HG03342 (cell line): ENCODE measurements around the gene ESYT3.

ENCODE experiments used
- ATAC-seq: cut with Tn5 transposase; IDR thresholded peaks from one replicate; pipeline ENCODE4 v1.9.1; 2021; ENCODE audit warnings: mild to moderate bottlenecking, moderate library complexity; ENCODE audit not compliant: unreplicated experiment

The ESYT3 gene

DNA sequence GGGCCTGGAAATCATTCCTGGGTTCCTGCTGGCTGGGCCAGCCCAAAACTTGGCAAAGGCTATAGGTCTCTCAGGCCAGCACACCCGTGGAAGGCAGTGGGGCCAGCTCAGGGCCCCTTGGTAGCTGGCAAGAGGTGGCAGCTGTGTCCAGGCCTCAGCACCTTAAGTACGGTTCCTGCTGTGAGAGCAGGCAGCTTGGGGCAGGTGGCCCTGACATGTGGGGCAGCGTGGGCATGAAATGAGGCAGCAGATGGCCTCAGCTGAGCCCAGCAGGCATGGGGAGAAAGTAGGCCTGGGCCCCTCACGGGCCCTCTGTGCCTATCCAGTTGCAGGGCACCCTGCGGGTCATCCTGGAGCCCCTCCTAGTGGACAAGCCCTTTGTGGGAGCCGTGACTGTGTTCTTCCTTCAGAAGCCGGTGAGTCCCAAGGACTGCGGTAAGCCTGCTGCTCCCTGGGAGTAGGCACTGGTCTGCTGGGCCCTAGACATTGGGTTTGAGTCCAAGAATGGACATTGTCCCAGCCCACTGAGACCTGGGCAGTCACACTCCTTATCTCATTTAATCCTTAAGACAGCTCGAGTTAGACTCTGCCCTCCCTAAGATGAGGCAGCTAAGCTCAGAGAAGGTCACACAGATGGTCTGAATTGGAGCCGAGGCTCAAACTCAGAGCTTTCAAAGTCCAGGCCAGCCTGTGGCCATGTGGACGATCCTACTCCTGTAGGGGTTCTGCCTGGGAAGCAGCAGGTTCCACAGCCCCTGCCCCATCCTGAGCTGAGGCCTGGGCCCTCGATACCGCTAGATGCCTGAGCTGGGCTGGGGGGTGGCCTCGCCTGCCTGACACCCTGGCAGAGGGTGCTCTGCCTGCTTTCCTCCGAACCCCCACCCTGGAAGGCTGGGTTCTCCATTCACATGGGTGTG is 25.5 kb downstream of the ESYT3 start:
- no peak for ATAC-seq

DNA sequence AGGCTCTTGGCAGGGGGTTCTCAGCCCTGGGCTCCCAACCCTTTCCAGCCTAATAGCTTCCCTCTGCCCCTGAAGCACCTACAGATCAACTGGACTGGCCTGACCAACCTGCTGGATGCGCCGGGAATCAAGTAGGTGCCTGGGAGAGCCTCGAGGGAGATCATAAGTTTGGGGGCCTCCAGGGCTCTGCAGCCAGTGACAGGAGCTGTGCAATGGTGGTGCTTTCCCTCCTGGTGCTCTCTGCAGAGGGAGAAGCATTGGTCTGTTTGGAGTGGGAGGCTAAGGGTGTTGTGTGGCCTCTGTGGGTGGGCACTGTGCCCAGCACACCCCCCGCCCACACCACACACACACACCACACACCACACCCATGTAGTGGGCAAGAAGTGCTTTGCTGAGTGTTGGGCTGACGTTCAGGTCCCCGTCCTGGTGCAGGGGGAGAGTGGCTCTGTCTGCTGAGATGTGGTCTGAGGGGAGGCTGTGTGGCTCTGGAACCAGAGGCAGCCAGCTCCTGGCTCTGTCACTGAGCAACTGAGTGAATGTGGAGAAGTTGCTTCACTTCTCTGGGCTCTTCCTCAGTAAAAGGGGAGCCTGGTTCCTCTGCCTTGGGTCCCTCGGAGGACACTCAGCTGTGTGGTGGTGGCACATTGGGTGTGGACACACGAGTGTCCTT is 26.3 kb downstream of the ESYT3 start:
- ATAC-seq: no peak

DNA sequence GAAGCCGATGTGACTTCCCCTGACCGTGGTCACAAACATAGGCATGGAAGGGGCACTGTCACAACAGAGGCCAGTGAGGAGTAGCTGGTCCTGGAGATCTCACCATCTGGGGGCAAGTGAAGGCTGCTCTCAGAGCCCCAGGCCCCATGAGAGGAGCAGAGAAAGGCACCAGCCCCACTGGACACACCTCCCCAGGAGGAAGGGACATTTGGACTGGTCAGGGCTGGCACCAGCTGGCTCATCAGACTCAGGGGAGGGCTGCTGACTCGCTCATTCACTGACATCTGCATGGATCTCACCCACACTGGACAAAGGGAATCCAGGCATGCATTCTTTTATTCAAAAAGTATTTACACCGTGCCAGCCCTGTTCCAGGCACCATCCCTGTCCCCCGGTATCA is 26.8 kb downstream of the ESYT3 start:
- ATAC-seq: no peak

DNA sequence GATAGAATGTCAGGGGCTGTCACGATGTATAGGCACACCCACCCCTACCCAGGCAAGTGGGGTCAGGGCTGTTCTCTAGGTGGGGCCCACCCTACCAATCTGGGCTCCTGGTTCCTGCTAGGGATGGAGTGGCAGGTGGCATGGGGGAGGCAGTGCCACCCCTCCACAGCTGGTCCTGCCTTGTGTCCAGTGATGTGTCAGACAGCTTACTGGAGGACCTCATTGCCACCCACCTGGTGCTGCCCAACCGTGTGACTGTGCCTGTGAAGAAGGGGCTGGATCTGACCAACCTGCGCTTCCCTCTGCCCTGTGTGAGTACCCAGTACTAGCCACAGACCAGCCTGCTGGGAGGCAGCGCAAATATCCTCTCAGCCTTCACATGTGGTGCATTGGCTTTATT is 27.5 kb downstream of the ESYT3 start:
- ATAC-seq: no peak

DNA sequence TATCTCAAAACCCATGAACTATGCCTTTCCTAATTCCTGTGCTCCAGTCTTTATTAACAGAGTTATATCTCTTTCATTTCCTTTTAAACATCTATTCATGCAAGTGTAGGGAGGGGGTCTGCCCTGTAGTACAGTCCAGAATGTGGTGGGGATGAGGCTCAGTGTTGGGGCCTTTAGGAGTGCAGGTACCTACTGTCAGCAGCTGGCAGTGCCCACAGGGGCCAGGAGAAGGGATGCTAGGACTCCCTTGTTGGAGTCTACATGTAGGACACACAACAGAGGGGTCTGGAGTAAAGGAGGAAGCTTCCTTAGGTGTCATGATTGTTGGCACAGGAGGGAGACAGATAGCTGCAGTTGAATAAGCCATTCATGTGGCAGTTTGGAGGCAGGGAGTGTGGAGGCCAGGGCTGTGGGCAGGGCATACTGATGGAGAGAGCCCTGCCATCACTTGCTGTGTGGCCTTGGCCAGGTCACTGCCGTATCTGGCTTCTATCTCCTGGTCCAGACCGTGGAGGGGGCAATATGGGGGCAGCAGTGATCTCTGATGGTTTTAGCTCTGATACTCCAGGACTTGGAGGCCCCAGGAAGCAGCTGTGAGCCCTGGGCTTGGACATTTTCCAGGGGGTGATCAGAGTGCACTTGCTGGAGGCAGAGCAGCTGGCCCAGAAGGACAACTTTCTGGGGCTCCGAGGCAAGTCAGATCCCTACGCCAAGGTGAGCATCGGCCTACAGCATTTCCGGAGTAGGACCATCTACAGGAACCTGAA is 29.5 kb downstream of the ESYT3 start:
- no peak for ATAC-seq

DNA sequence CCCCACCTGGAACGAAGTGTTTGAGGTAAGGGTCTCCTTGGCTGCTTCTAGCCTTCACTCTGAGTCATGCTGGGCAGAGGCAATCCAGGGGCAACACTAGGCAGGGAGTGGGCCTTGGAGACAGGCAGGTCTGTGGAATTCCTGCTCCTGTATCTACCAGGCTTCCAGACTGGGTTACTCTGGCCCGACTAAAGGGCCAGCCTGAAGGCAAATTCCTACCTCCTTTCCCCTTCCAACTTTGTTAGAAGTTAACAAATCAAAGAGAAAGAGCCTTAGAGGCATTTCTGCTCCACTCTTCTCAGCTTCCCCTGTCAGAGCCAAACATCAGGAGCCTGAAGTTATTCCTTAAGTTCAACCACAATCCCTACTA is 30.1 kb downstream of the ESYT3 start:
- ATAC-seq: no peak

DNA sequence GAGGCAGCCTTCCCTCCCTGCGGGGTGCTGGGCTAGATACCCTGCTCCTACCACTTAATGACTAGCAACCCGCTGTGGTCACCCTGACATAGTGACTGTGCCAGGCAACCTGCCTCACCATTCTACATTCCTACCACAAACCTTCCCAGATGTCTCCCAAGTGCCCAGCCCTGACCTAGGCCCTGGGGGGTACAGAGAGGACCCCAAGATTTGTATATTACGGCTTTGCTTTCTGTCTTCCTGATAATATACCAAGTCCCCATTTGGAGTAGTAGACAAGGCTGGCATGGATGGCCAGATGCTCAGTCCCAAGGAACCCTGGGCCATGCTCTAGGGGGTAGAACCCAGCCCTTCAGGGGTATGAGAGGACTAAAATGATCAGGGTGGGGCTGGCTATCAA is 31.0 kb downstream of the ESYT3 start:
- ATAC-seq: no peak

DNA sequence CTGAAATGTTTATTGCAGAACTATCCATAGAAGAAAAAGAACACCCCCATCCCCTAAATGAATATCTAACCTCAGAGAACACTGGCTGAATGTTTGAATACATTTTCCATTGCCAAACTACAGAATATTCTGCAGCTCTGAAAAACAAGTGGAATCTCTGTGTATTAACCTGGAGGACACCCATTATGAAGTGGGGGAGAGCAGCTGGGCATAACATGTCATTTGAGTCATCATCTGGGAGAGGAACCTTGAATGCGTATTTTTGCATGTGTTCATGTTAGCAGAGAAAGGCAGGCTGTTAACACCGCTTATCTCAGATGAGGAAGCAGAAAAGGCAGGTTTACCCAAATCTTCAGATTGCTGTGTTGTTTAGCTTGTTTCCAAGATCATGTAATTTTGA is 31.5 kb downstream of the ESYT3 start:
- ATAC-seq: no peak

DNA sequence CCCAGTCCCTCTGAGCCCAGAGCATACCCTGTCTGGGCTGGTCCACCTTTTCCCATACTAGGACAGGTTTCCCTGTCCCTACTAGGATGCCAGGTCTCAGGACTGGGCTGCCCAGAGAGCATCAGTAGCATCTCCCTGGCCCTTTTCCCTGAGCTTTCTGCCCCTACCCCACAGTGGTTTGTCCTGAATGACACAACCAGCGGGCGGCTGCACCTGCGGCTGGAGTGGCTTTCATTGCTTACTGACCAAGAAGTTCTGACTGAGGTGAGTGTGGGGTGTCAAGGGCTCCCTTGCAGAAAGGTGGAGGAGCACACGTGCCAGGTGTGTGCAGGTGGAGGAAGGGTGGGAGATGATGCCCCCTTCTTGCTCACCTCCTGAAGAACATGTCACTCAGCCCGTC is 33.5 kb downstream of the ESYT3 start:
- no peak for ATAC-seq

DNA sequence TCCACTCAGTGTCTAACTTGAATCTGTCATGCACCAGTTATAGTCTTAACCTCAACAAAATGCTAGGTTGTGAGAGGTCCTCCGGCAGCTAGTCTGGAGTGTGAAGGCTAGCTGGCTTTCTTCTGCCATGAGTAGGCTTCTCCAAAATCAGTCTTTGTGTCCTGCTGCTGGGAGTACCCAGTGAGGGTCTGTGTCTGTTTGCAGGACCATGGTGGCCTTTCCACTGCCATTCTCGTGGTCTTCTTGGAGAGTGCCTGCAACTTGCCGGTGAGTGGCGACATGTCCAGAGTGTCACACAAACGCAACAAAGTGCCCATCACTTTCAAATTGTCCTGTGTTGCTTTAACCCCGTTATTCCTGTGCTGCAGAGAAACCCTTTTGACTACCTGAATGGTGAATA is 34.0 kb downstream of the ESYT3 start:
- no peak for ATAC-seq

DNA sequence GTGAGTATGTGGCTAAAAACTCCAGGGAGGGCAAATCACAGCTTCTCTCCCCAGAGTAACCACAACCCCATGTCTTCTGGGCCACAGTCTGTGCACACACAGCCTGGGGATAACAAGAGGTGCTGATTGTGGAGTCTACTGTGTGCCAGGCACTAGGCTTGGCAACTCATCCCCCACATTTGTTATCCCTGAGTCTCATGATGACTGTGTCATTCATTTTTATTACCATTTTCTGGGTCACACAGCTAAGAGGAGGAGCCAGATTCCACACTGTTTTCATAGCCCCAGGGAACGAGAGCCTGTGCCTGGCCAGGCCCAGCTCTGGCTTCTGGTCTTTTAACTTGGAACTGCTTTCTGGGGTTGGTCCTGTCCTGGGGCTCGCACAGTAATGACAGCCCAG is 34.5 kb downstream of the ESYT3 start:
- ATAC-seq: no peak

DNA sequence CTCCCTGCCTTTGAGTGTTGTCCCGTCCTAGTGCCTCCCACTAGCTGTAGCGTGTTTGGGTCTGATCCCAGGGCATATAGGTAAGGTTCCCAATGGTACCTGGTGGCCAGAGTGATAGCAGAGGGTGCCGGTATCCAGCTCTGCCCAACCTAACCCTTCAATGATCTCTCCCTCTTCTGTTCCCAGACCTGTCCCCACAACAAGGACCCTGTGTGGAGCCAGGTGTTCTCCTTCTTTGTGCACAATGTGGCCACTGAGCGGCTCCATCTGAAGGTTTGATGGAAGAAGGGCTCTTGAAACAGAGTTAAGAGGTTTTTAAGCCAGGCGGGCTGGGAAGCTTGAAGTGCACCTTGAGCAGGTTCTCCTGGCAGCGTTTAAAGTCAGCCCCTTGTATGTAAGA is 35.5 kb downstream of the ESYT3 start:
- ATAC-seq: no peak

DNA sequence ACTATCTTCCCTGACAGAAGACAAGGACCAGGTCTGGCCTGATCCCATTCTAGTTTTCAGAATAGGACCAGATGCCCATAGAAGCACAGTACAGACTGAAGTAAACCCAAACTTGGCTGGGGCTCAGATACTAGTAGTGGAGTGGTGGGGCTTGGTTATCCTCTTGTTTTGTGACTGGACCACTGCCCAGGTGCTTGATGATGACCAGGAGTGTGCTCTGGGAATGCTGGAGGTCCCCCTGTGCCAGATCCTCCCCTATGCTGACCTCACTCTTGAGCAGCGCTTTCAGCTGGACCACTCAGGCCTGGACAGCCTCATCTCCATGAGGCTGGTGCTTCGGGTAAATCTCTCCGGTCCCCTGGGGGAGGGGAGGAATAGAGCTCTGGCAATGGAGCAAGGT is 36.3 kb downstream of the ESYT3 start:
- ATAC-seq: no peak

DNA sequence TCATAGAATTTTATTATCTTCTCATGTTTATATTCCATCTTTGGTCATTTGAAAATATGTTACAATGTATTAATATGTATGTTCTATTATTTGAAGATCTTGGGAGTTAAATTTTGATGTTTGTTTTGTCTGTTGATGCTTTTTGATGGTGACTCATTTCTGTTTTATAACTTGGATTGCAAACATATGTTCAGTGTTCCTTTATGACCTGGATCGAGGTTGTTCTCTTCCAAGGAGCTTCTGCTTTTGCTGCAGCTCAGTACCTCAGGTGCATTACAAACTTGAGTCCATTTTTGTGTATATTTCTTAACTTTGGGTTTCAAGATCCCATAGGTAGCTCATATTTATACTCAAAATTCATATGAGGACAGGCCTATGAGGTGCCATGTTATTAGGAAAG is 37.1 kb downstream of the ESYT3 start:
- no peak for ATAC-seq

DNA sequence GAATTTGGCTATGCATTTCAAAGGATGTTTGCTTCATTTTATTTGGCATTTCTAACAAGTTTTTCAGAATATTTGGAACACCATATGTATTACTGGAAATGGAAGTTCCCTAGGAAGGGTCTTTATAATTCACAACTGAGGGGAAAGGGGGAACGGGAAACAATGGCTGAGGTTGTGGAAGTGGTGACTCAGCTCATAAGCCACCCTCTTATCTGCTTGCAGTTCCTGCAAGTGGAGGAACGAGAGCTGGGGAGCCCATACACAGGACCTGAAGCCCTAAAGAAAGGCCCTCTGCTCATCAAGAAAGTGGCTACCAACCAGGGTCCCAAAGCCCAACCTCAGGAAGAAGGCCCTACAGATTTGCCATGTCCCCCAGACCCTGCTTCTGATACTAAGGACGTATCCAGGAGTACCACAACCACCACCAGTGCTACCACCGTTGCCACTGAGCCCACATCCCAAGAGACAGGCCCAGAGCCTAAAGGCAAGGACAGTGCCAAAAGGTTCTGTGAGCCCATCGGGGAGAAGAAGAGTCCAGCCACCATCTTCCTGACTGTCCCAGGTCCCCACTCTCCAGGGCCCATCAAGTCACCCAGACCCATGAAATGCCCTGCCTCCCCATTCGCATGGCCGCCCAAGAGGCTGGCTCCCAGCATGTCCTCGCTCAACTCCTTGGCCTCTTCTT is 37.9 kb downstream of the ESYT3 start:
- ATAC-seq: no peak

DNA sequence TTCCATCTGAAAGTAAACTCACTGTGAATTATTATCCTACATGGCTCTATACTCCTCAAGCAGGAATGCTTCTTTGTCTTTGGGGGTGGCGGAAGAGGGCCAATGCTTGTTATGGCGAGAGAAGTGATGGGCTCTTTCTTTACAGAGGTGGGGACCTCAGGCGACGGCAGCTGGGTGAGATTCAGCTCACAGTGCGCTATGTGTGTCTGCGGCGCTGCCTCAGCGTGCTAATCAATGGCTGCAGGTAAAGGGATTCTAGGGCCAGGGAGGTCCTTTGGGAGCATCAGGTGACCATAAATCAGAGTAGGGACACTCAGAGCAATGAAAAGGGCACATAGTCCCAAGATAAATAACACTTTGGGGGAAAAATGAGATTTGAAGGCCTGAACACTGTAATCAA is 39.0 kb downstream of the ESYT3 start:
- ATAC-seq: no peak

DNA sequence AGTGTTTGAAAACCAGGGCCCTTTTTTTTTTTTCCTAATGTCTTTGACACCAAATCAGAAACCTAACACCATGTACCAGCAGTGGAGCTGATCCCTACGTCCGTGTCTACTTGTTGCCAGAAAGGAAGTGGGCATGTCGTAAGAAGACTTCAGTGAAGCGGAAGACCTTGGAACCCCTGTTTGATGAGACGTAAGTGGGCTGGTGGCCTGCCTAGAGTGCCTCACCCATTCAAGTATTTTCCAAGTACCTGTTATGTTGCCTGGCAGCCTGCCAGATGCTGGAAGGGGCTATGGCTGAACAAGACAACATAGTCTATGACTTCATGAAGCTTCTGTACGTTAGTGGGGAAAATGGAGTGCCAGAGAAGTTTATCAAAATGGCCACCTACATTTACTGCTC is 39.7 kb downstream of the ESYT3 start:
- ATAC-seq: no peak

DNA sequence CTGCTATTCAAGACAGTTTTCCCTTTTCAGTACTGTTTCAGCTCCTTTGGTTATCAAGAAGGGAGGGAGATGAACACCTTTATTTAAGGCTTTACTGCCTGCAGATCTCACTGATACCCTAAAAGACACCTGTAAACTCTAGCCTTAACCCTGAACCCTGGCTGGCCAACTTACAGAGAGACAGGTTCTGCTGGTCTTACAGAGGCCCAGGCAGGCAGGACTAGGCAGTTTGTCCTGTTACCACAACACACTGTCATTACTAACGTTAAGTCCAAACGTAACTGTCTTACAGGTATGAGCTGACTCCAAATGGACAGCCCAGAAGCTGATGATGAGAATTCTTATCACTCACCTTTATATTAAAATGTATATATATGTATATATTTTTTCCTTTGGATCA is 42.1 kb downstream of the ESYT3 start:
- no peak for ATAC-seq

DNA sequence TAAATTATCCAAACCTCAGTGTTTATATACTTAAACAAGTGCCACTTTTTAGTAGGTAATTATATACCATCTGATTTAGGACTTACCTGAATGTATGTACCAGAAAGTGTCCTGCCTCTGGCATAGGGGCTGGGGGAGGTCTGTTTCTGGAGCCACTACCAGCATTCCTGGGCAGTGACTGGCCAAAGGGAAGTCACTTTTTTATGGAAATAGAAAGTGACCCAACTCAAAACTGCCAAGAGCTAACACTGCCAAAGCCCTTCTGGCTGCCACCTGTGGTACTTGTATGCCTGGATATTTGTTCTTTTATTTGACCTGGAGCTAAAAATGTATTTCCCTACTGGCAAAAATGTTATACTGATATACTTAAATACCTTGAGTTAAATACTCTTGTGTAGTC is 42.7 kb downstream of the ESYT3 start:
- ATAC-seq: no peak

DNA sequence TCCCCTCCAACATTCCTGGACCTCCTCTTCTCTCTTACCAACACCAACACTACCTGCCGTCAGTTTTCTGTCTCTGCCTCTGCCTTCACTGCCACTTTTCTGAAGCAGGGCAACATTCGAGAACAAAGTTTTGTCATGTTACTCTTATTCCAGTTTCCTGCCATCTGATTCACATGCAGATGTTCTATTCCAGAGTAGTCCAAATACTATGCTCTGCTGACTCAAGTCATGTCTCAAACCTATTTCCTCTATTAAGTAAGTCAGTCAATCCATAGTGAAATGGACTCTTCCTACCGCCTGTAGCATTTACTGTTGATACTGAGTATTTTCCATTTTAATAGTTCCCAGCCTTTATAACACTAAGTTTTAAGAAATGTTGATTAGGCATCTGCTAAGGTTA is 43.4 kb downstream of the ESYT3 start:
- no peak for ATAC-seq

DNA sequence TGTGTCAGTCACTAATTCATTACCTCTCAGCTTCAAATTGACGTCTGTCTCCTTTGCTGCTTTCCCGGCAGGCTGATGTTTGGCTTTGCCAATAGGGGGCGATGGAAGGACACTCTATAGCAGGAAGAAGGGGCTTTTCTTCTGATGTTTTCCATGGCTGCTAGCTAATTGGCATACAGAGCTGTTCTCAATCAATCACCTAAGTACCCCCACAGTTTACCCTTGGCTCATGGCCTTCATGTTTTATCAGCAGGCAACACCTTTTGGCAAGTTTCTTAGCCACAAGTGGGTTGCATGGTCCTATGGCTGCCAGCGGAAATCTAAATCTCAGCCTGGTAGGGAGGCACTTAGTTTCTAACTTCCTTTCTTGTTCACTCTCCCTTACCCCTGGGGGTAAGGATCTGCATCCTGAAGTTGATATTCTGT is 45.0 kb downstream of the ESYT3 start:
- no peak for ATAC-seq
